ENCODE data around the gene ZDHHC11B. TPM values are rescaled to one million over a fixed set of nuclear protein-coding genes. Genes with fewer than 3 reads are reported as not detected.
A peak's percentile ranks its signal among the peaks of the same experiment; 100 is the strongest.
"Not testable (repeated sequence)": the region's sequence is repeated elsewhere in the genome, so short reads cannot be mapped to it uniquely, and the experiment has no call there.

ZDHHC11B gene
- total and polyA plus RNA-seq, 2 experiments from 2014 or later = 4.2 to 4.4 TPM

- Histone ChIP-seq H3K4me1 (ENCODE audit: low read depth) (no peaks in the 10 kb centered on the region), H3K9me3 (ENCODE audit: low read depth) (no peaks in the 10 kb centered on the region), H3K27me3 (no peaks in the 10 kb centered on the region), H3K4me3 (no peak overlapping the region), H3K36me3 (no peaks in the 10 kb centered on the region), H3K27ac (no peak overlapping the region)
- no peak for TF ChIP-seq CTCF (IDR thresholded peaks at IDR 0.05; ENCODE audit: low read depth, low read length)
- no peak for DNase-seq (ENCODE audit: low read depth in 1 of 2, low spot score in 1 of 2)
Measured at GRCh38 chr5:816176-816575, 31.6 kb upstream of the ZDHHC11B start.

- DNase-seq (ENCODE audit: low read depth in 1 of 2, low spot score in 1 of 2) = no peak
- no peak overlapping the region for H3K27ac ChIP-seq
- H3K9me3 ChIP-seq (ENCODE audit: low read depth) = no peaks in the 10 kb centered on the region
- no peak for TF ChIP-seq CTCF (IDR thresholded peaks at IDR 0.05; ENCODE audit: low read depth, low read length)
- no peak overlapping the region for H3K4me3 ChIP-seq
- no peaks in the 10 kb centered on the region for H3K4me1 ChIP-seq (ENCODE audit: low read depth)
- H3K27me3 ChIP-seq = no peaks in the 10 kb centered on the region
- H3K36me3 ChIP-seq = no peaks in the 10 kb centered on the region
Measured at GRCh38 chr5:815449-815848, 30.9 kb upstream of the ZDHHC11B start.

DNA sequence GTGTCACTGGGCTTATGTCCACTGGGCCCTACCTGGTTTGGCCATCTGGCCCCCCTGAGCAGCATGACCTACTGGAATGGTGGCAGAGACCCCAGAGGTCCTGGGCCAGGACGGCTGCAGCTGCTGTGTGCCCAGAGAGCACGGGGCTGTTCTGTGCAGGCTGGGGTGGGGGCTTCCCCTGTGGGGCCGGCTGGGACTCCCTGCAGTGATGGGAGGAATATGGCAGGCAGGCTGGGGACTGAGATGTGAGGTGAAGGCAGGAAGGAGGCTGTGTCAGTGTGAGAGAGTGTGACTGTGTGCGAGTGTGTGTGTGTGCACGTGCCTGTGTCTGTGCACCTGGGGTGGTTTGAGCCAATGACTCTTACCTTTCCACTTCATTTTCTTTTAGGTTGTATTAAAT is 29.0 kb upstream of the ZDHHC11B start:
- not testable (repeated sequence) for H3K4me3 ChIP-seq; H3K36me3 ChIP-seq; H3K9me3 ChIP-seq (ENCODE audit: low read depth); H3K27me3 ChIP-seq; DNase-seq (ENCODE audit: low read depth in 1 of 2, low spot score in 1 of 2); H3K27ac ChIP-seq; H3K4me1 ChIP-seq (ENCODE audit: low read depth)

- not testable (repeated sequence) for H3K4me3 ChIP-seq; H3K27ac ChIP-seq; H3K4me1 ChIP-seq (ENCODE audit: low read depth); H3K9me3 ChIP-seq (ENCODE audit: low read depth); DNase-seq (ENCODE audit: low read depth in 1 of 2, low spot score in 1 of 2); H3K27me3 ChIP-seq; H3K36me3 ChIP-seq
Measured at GRCh38 chr5:811384-811783, 26.9 kb upstream of the ZDHHC11B start.

- not testable (repeated sequence) for H3K27ac ChIP-seq; H3K4me1 ChIP-seq (ENCODE audit: low read depth); DNase-seq (ENCODE audit: low read depth in 1 of 2, low spot score in 1 of 2); H3K27me3 ChIP-seq; H3K9me3 ChIP-seq (ENCODE audit: low read depth); H3K4me3 ChIP-seq; H3K36me3 ChIP-seq
Measured at GRCh38 chr5:807719-808514, 23.4 kb upstream of the ZDHHC11B start.

- Histone ChIP-seq H3K27ac (no peak overlapping the region), H3K9me3 (ENCODE audit: low read depth) (no peaks in the 10 kb centered on the region), H3K27me3 (no peaks in the 10 kb centered on the region), H3K4me1 (ENCODE audit: low read depth) (no peaks in the 10 kb centered on the region), H3K4me3 (no peak overlapping the region), H3K36me3 (no peaks in the 10 kb centered on the region)
- no peak for TF ChIP-seq CTCF (IDR thresholded peaks at IDR 0.05; ENCODE audit: low read depth, low read length)
- no peak for DNase-seq (ENCODE audit: low read depth in 1 of 2, low spot score in 1 of 2)
Measured at GRCh38 chr5:801472-801871, 16.9 kb upstream of the ZDHHC11B start.

- H3K27ac ChIP-seq; H3K36me3 ChIP-seq; H3K27me3 ChIP-seq; H3K4me3 ChIP-seq; H3K9me3 ChIP-seq (ENCODE audit: low read depth); H3K4me1 ChIP-seq (ENCODE audit: low read depth): not testable (repeated sequence)
- DNase-seq (ENCODE audit: low read depth in 1 of 2, low spot score in 1 of 2) = peak in 1 of 2 donors; percentile 34
Measured at GRCh38 chr5:801055-801454, 16.5 kb upstream of the ZDHHC11B start.

DNA sequence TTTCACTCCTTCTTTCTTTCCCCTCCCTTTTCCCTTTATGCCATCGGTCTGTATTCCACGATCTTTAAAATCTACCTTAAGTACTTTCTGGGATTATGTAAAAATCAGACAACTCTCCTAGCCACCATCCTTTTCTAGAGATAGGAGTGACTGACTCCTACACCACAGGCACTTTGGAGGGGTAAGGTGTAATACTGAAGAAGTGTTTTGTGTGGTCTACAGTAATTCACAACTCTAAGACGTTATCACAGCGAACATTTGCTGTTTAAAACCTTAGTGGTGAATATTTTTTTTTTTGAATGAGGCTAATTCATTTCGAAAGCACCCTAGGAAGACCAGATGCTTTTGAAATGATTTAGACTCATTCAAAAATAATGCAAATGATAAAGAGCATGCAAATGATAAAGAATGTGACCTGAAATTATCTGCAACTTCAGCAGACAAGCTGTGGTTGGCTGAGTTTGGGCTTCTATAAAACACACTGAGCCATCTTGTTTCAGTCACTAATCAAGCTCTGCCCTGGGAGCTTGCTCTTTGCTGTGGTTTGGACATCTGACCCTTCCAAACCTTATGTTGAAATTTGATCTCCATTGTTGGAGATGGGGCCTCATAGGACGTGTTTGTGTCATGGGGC is 14.1 kb upstream of the ZDHHC11B start:
- not testable (repeated sequence) for H3K36me3 ChIP-seq; DNase-seq (ENCODE audit: low read depth in 1 of 2, low spot score in 1 of 2); H3K27ac ChIP-seq; H3K27me3 ChIP-seq; H3K4me1 ChIP-seq (ENCODE audit: low read depth); H3K9me3 ChIP-seq (ENCODE audit: low read depth); H3K4me3 ChIP-seq

DNA sequence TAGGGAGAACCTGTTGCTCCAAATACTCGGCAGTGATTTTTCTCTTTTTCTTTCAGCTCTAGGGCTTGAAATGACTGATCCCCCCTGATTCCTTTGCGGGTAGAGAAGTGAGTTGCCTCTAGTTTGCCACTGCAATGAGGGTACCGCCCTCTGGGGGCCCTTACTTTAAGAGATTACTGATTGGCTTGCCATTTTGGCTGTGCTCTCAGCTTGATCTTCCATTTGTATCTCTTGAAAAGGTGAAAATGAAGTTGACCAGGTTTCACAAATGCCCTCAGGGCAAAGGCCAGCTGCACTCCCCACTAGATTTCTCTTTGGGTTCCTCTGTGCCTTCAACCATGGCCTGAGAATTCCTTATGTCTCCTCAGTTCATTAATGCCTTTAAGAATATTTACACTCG is 13.5 kb upstream of the ZDHHC11B start:
- H3K4me1 ChIP-seq (ENCODE audit: low read depth); H3K27me3 ChIP-seq; H3K27ac ChIP-seq; DNase-seq (ENCODE audit: low read depth in 1 of 2, low spot score in 1 of 2); H3K4me3 ChIP-seq; H3K9me3 ChIP-seq (ENCODE audit: low read depth); H3K36me3 ChIP-seq: not testable (repeated sequence)

DNA sequence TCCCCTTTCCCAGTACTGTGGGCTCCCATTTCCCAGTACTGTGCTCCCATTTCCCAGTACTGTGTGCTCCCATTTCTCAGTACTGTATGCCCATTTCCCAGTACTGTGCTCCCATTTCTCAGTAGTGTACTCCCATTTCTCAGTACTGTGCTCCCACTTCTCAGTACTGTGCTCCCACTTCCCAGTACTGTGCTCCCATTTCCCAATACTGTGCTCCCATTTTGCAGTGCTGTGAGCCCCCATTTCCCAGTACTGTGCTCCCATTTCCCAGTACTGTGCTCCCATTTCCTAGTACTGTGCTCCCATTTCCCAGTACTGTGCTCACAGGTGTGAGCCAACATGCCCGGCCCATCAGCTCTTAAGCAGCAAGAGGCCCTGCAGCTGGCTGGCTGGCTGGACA is 11.3 kb upstream of the ZDHHC11B start:
- H3K27me3 ChIP-seq; H3K27ac ChIP-seq; DNase-seq (ENCODE audit: low read depth in 1 of 2, low spot score in 1 of 2); H3K4me3 ChIP-seq; H3K9me3 ChIP-seq (ENCODE audit: low read depth); H3K4me1 ChIP-seq (ENCODE audit: low read depth); H3K36me3 ChIP-seq: not testable (repeated sequence)

DNA sequence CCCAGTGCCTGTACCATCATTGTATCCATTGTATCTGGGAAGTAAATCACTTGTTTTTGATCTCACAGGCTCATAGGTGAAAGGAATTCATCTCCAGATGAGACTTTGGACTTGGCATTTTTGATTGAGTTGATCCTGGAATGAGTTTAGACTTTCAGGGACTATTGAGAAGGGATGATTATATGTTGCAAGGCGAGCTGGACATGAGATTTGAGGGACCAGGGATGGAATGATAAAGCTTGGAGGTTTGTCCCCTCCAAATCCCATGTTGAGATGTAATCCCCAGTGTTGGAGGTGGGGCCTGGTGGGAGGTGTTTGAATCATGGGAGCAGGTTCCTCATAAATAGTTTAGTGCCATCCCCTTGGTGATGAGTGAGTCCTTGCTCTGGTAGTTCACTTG is 10.4 kb upstream of the ZDHHC11B start:
- not testable (repeated sequence) for H3K4me3 ChIP-seq; H3K4me1 ChIP-seq (ENCODE audit: low read depth); H3K9me3 ChIP-seq (ENCODE audit: low read depth); DNase-seq (ENCODE audit: low read depth in 1 of 2, low spot score in 1 of 2); H3K36me3 ChIP-seq; H3K27me3 ChIP-seq; H3K27ac ChIP-seq
